ENCODE data around the gene MYH15.

Gene MYH15

DNA sequence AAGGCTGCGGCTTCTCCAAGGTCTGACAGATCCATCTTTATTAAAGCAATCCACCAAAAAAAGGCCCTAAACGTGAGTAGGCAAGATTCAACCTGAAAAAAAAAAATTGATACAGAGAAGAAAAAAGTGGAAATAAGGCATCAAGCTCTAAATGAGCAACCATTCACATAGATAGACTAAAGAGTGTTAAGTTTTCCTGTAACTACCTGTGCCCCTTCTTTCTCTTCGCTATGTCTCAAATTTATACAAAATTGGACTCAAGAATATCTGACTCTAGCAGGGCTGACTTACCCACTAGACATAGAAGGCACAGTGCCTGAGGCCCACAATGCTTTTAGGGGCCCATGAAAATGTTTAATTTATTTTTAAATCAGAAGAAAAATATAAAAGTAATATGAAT, at the start of gene MYH15:
TSS of gene MYH15 (minus strand) at position 101 of the 400 bp plus-strand sequence. CDS start at position 35, 66 bp downstream.
- no peak for DNase-seq

- no peak for DNase-seq
These were observed 45.7 kb upstream of the MYH15 start for GRCh38 chr3:108555966-108556581.

DNA sequence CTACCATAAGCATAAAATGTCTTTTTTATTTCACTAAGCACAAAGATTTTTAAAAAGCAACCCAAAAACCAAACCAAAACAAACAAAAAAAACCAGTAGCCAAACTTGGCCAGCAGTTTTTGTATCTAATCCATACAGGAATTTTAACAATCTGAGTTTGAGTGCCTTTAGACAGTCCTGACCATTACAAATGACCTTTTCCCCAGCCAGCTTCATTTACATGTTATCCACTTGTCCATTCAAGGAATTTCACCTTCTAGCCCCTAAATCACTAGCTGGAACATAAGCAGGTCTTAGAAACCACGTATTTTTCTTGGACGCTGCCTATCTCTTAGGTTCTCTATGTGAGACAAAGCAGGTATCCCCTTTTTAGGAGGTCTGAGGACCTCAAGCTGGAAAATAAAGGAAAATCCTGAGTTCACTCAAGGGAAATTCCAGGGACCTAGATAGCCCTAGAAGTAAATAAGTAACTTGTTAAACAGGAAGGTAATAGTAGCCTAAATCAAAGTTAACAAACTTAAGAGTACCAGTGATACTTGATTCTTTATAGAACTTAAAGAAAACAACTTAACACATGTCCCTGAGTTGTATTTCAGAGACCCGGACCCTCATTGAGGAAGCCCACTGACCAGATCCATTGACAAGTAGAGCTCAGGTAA, 44.6 kb upstream of the MYH15 start:
- no peak for DNase-seq

DNA sequence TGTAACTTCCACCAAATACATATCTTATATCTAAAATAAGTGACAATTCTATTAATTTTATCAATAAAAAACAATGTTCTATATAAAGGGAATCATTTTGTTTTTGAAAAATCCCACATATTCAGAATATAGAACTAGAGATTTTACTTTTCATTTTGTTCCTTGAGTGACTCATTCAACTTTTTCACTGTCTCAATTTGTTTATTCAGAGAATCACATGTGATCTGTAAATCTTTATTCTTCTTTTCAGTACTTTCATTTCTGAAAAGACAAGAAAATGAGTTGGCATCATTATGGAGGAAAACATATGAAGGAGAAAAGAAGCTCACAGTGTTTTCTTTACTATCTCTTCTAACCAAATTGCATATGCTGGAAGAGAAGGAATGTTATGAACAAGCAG, 43.8 kb upstream of the MYH15 start:
- DNase-seq, result no peak

GRCh38 chr3:108552267-108553159, 42.1 kb upstream of the MYH15 start:
- DNase-seq, result no peak

DNA sequence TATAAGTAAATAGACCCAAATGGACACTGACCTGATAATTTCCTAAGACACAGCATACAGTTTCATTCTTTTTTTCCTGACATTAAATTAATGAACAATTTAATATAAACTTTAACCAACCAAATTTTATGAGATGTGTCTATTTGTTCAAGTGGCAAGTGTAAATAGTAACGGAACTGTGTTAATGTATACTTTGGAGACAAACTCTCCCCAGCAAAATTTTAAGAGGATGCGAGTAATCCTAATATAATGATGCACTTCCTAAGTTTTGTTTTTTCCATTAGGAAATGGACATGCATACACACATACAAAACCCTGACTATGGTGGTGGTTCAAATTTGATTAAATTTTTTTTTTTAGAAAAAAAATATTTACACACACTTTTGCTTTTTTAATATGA, 38.5 kb upstream of the MYH15 start:
- no peak for DNase-seq

- no peak for DNase-seq
These were observed 37.9 kb upstream of the MYH15 start for GRCh38 chr3:108548304-108548703.

DNA sequence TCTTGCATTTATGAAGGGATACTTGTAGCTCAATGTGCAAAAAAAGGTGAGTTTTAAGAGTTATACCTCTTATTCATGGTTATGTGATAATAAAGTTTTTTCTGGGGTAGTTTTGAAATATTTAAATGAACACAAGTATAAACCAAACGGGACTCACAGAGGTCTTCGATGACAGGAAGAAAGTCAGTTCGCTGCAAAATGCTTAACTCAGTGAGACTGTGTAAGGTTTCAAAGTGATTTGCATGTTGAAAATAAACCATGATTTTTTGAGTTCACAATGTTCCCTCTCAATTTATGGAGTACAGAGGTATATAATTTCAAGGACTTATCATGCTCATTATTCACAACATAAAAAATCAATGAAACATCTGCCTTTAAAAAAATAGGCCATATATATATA, 36.3 kb upstream of the MYH15 start:
- no peak for DNase-seq

DNA sequence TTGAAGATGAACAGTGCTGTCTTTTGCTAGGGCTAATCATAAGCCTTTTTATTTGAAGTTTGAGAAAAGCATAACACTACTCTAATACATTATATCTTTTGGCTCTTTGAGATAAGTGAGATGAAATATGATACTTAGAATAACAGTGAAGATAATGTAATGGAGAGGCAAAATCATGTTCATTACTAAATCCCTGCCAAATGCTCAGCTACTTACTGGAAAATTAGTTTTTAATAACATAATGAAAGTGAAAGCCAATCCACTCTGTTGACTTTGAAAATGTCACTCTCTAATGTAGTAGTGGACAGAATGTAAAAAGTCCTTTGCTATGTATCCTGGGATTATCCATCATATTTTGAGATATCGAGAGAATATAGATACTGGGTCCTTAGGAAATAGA, 35.9 kb upstream of the MYH15 start:
- DNase-seq, result no peak

DNA sequence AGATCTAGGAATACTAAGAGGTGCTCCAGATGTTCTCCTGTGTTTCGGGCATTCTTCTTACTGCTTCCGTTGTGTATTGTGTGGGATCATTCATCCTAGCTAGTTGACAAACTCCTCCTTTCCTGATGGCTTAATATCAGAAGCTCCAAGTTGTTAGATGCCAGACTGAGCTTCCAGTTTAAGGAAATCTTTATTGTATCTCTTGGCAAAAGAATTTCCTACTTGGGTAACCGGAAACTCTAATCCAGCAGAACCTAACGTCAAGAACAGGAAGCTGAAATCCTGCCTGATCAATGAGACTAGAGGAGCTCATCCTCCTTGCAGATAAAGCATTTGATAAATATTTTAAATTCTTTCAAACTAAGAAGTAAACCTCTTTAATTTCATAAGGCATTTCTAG, 27.7 kb upstream of the MYH15 start:
- no peak for DNase-seq

GRCh38 chr3:108528459-108529252, 18.3 kb upstream of the MYH15 start:
- DNase-seq, result no peak

- no peak for DNase-seq
These were observed 17.4 kb upstream of the MYH15 start for GRCh38 chr3:108527817-108528216.

DNA sequence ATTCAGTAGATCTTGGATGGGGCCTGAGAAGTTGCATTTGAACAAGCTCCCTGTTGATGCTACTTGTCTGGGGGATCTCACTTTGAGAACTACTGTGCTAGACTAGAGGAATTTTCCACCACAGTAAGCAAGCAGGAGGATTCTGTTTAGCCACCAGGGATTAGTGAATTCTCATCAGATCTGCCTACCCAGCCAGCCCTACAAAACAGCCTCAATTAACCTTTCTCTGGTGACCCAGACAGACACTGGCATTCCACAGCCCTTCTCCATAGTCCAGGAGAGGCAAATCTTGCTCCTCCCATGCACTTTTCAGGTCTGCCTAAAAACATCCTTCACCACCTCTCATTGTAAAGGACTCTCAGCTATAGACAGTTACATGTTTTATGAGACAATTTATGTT, 16.7 kb upstream of the MYH15 start:
- DNase-seq, result no peak

- no peak for DNase-seq
These were observed 15.6 kb upstream of the MYH15 start for GRCh38 chr3:108525971-108526370.

GRCh38 chr3:108525256-108525655, 14.9 kb upstream of the MYH15 start:
- no peak for DNase-seq

DNA sequence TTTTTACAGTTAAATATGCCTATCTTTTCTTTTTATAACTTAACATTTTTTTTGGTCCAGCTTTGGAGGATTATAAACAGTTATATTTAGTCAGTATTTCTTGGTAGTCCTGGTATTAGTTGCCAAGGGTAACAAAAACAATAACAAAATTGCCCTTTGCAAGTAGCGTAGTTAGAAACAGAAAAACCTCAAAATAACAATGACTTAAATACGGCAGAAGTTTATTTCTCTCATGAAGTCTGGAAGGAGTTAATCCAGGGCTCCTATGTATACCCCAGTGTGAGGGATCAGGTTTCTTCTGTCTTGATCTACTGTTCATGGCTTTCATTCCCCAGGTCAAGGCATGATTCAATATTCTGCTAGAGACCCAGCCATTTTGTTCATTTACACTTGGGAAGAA, 14.1 kb upstream of the MYH15 start:
- DNase-seq, result no peak

DNA sequence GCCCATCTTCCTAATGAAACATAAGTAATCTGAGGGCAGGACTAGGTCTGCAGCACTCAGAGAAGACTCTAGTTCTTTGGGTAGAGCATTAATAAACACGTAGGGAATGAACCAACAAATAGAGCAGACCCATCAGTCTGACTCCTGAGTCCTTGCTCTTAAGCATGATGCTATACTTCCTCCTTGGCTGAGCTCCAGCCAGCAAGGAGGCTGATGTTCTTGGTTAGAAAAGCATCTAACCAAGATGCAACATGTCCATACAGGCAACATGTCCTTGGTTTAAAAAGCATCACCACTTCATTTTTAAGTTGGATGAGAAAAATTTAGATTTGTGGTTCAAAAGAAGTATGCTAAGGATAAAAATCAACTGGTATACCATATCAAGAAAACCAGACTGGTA, 8.5 kb upstream of the MYH15 start:
- no peak for DNase-seq

DNA sequence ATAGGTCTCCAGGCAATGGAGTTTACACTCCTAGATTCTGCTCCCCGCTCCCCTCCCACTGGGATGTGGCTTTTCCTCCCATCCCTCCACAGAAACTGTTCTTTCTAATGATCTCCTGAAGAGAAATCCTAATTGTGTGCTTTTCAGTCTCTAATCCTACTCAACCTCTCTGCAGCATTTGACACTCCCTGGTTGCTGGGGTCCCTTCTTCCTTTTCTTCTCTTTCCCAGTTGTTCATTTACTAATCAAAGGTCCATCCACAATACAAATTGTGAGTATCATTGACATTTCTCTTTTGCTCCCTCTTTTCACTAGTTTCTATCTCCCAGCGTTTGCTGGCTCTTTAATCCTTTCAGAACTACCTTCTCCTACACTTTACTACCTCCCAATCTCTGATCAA, 6.5 kb upstream of the MYH15 start:
- no peak for DNase-seq

GRCh38 chr3:108513961-108514360, 3.6 kb upstream of the MYH15 start:
- no peak for DNase-seq

DNA sequence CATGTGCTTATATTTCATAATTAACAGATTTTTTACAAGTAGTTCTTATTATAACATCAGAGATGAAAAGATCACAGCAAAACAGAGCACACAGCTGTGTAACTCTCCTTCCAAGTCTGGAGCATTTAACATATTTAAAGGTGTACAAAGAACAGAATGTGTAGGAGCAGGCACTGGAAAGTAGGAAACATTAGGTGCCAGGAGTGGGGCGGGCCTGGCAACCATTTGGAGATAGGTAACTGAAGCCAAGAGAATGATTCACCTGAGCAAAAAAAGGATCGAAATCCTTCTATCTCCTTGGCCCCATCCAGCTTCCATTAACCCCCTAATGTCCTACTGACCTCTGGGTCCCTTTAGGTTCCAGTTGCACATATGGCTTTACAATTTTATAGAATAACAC, 2.3 kb upstream of the MYH15 start:
- no peak for DNase-seq

DNA sequence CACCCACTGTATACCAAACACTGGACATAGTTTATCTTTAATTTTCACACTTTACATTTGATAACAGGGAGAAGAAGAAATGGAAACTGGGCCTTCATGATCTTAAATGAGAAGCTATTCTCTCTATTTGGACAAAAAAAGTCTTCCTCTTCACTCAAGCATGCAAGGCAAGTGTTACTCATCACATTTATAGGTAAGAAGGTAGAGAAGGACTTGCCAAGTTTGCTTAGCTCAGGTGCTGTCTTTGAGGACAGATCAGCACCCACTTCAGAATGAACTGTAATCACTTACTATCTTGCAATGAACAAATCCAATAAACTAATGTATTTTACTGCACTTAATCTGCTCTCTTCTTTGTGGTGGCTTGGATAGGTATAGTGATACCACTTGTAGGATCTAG, 1.1 kb upstream of the MYH15 start:
- no peak for DNase-seq

GRCh38 chr3:108511055-108511454, 659 bp upstream of the MYH15 start:
- DNase-seq, result no peak

- DNase-seq, result no peak
These were observed 525 bp downstream of the MYH15 start for GRCh38 chr3:108509871-108510270.
